Mesenchymal stem cell (in vitro differentiated cells and primary cell): ENCODE data around the gene GIGYF2.
A peak's percentile ranks its signal among the peaks of the same experiment; 100 is the strongest.

Experiments used
- DNase-seq: peaks from one replicate; pipeline ENCODE4 v3.0.0-alpha.2; 2013
- H2AFZ ChIP-seq: one replicate; pipeline ENCODE4 v1.6.1; 2013; ENCODE audit warnings: low read depth, mild to moderate bottlenecking, control low read depth, inconsistent platforms, low read length, moderate library complexity
- H2AK5ac ChIP-seq: 2 replicates; pipeline ENCODE4 v1.6.1; 2013; ENCODE audit warnings: low read length, moderate library complexity, mild to moderate bottlenecking, inconsistent platforms; ENCODE audit not compliant: severe bottlenecking
- H2BK120ac ChIP-seq: one replicate; pipeline ENCODE4 v1.6.1; 2013; ENCODE audit warnings: low read depth, mild to moderate bottlenecking, inconsistent platforms, low read length, moderate library complexity
- H2BK12ac ChIP-seq, 2 experiments: one replicate each; pipeline ENCODE4 v1.6.1; 2013; ENCODE audit warnings: inconsistent platforms in 2 of 2, low read length in 2 of 2, mild to moderate bottlenecking in 2 of 2, moderate library complexity in 2 of 2, control low read depth in 1 of 2
- H2BK15ac ChIP-seq: one replicate; pipeline ENCODE4 v1.6.1; 2013; ENCODE audit warnings: mild to moderate bottlenecking, low read depth, inconsistent platforms; ENCODE audit not compliant: poor library complexity, severe bottlenecking
- H2BK5ac ChIP-seq: 2 replicates; pipeline ENCODE4 v1.6.1; 2013; ENCODE audit warnings: low read depth, mild to moderate bottlenecking, low read length, control low read depth, inconsistent platforms; ENCODE audit not compliant: poor library complexity, severe bottlenecking
- H3K14ac ChIP-seq, 2 experiments: one replicate each; pipeline ENCODE4 v1.6.1; 2013; ENCODE audit warnings: inconsistent platforms in 2 of 2, low read length in 2 of 2, control low read depth in 1 of 2, mild to moderate bottlenecking in 1 of 2, moderate library complexity in 1 of 2
- H3K18ac ChIP-seq, 2 experiments: one replicate each; pipeline ENCODE4 v1.6.1; 2013; ENCODE audit warnings: inconsistent platforms in 2 of 2, low read length in 2 of 2, control low read depth in 1 of 2, low read depth in 1 of 2, mild to moderate bottlenecking in 1 of 2
- H3K23ac ChIP-seq, 2 experiments: one replicate each; pipeline ENCODE4 v1.6.1; 2013; ENCODE audit warnings: inconsistent platforms in 2 of 2, low read length in 2 of 2, mild to moderate bottlenecking in 2 of 2, moderate library complexity in 2 of 2, control low read depth in 1 of 2
- H3K27ac ChIP-seq: 2 replicates; pipeline ENCODE4 v1.5.1; 2013; ENCODE audit warnings: mild to moderate bottlenecking, moderate library complexity, low read length, control low read depth, inconsistent platforms; ENCODE audit not compliant: poor library complexity, severe bottlenecking
- H3K27me3 ChIP-seq, 2 experiments: 2 replicates each; pipeline versions ENCODE4 v1.6.1 to v1.7.0; 2013; ENCODE audit warnings: low read length in 2 of 2, mild to moderate bottlenecking in 2 of 2, moderate library complexity in 2 of 2, control low read depth in 1 of 2, inconsistent platforms in 1 of 2; ENCODE audit not compliant: control insufficient read depth in 1 of 2, insufficient read depth in 1 of 2
- H3K36me3 ChIP-seq, 2 experiments: 2 replicates each; pipeline versions ENCODE4 v1.6.1 to v1.7.0; 2013; ENCODE audit warnings: low read length in 2 of 2, control low read depth in 1 of 2, inconsistent platforms in 1 of 2, low read depth in 1 of 2, mild to moderate bottlenecking in 1 of 2; ENCODE audit not compliant: insufficient read depth in 2 of 2, control insufficient read depth in 1 of 2
- H3K4ac ChIP-seq, 2 experiments: one replicate each; pipeline ENCODE4 v1.6.1; 2013; ENCODE audit warnings: inconsistent platforms in 2 of 2, low read length in 2 of 2, mild to moderate bottlenecking in 2 of 2, moderate library complexity in 2 of 2, control low read depth in 1 of 2, low read depth in 1 of 2
- H3K4me1 ChIP-seq: 2 replicates; pipeline ENCODE4 v1.6.1; 2013; ENCODE audit warnings: low read depth, low read length, control low read depth; ENCODE audit not compliant: control insufficient read depth, insufficient read depth
- H3K4me2 ChIP-seq: 2 replicates; pipeline ENCODE4 v1.6.1; 2013; ENCODE audit warnings: low read length, mild to moderate bottlenecking, inconsistent platforms; ENCODE audit not compliant: poor library complexity, severe bottlenecking
- H3K4me3 ChIP-seq, 2 experiments: 2 replicates each; pipeline versions ENCODE4 v1.5.1 to v1.7.0; 2013; ENCODE audit warnings: low read length in 2 of 2, mild to moderate bottlenecking in 2 of 2, control low read depth in 1 of 2, low read depth in 1 of 2; ENCODE audit not compliant: insufficient read depth in 1 of 2
- H3K79me1 ChIP-seq: replicated peaks from 2 replicates; pipeline ENCODE4 v1.6.1; 2013; ENCODE audit warnings: mild to moderate bottlenecking, control low read depth, low read length, inconsistent platforms; ENCODE audit not compliant: poor library complexity, severe bottlenecking
- H3K9ac ChIP-seq: 2 replicates; pipeline ENCODE4 v1.7.0; 2013; ENCODE audit warnings: mild to moderate bottlenecking, low read length, moderate library complexity
- H3K9me3 ChIP-seq: 2 replicates; pipeline ENCODE4 v1.7.0; 2013; ENCODE audit warnings: mild to moderate bottlenecking, low read length; ENCODE audit not compliant: control insufficient read depth
- H4K8ac ChIP-seq: one replicate; pipeline ENCODE4 v1.6.1; 2013; ENCODE audit warnings: inconsistent platforms, mild to moderate bottlenecking, low read length, moderate library complexity
- H4K91ac ChIP-seq: one replicate; pipeline ENCODE4 v1.6.1; 2013; ENCODE audit warnings: mild to moderate bottlenecking, low read length, inconsistent platforms
- WGBS: methylation state at CpG from one replicate; pipeline ENCODE4 v1.1.7; 2013; ENCODE audit warnings: mixed read lengths; 5-methylcytosine and 5-hydroxymethylcytosine counted together

Gene GIGYF2

GRCh38 chr2:232771870-232772269 lies 74.7 kb downstream of the GIGYF2 start:
- no peak overlapping the region for H2BK5ac ChIP-seq
- H2AFZ ChIP-seq, result no peak overlapping the region
- H3K4ac ChIP-seq, result no peak overlapping the region
- H4K91ac ChIP-seq, result no peak overlapping the region
- H2BK12ac ChIP-seq, result no peak overlapping the region
- H4K8ac ChIP-seq, result no peak overlapping the region
- no peaks in the 10 kb centered on the region for H3K27me3 ChIP-seq
- no peak overlapping the region for H2BK120ac ChIP-seq
- peaks cover 17% of the 10 kb centered on the region for H3K79me1 ChIP-seq
- H3K9me3 ChIP-seq, result no peaks in the 10 kb centered on the region
- 100% methylated on average over 1 of the region's 1 CpG for WGBS
- no peak overlapping the region for H3K4me2 ChIP-seq
- H3K36me3 ChIP-seq, result peaks cover 3 to 82% of the 10 kb centered on the region in 2 experiments
- H3K23ac ChIP-seq, result no peak overlapping the region
- no peak overlapping the region for H3K9ac ChIP-seq
- H3K18ac ChIP-seq, result no peak overlapping the region
- H2AK5ac ChIP-seq, result no peak overlapping the region
- no peak overlapping the region for H2BK15ac ChIP-seq
- no peak overlapping the region for H3K4me3 ChIP-seq
- H3K14ac ChIP-seq, result no peak overlapping the region
- DNase-seq, result no peak
- H3K4me1 ChIP-seq, result no peaks in the 10 kb centered on the region
- no peak overlapping the region for H3K27ac ChIP-seq

GRCh38 chr2:232772531-232772930 lies 75.4 kb downstream of the GIGYF2 start:
- Histone ChIP-seq H3K18ac (no peak overlapping the region), H4K91ac (no peak overlapping the region), H3K23ac (no peak overlapping the region), H4K8ac (no peak overlapping the region), H3K79me1 (peaks cover 17% of the 10 kb centered on the region), H2BK5ac (no peak overlapping the region), H3K27ac (no peak overlapping the region), H2BK120ac (no peak overlapping the region), H3K9ac (no peak overlapping the region), H3K36me3 (peaks cover 3 to 80% of the 10 kb centered on the region in 2 experiments), H2AFZ (no peak overlapping the region), H3K27me3 (no peaks in the 10 kb centered on the region), H3K14ac (no peak overlapping the region), H3K4ac (no peak overlapping the region), H2AK5ac (no peak overlapping the region), H3K9me3 (no peaks in the 10 kb centered on the region), H3K4me3 (no peak overlapping the region), H2BK12ac (no peak overlapping the region), H3K4me1 (no peaks in the 10 kb centered on the region), H3K4me2 (no peak overlapping the region), H2BK15ac (no peak overlapping the region)
- no peak for DNase-seq
- WGBS, result 91% methylated on average over 2 of the region's 2 CpGs

GRCh38 chr2:232773815-232774214 lies 76.7 kb downstream of the GIGYF2 start:
- no peak overlapping the region for H2BK15ac ChIP-seq
- no peak overlapping the region for H3K14ac ChIP-seq
- no peak overlapping the region for H3K9ac ChIP-seq
- no peak overlapping the region for H4K8ac ChIP-seq
- H3K4ac ChIP-seq, result no peak overlapping the region
- 95% methylated on average over 6 of the region's 9 CpGs for WGBS
- H3K4me1 ChIP-seq, result no peaks in the 10 kb centered on the region
- no peak overlapping the region for H2AFZ ChIP-seq
- no peak for DNase-seq
- no peak overlapping the region for H2AK5ac ChIP-seq
- H3K18ac ChIP-seq, result no peak overlapping the region
- H3K4me3 ChIP-seq, result no peak overlapping the region
- no peak overlapping the region for H4K91ac ChIP-seq
- no peaks in the 10 kb centered on the region for H3K27me3 ChIP-seq
- H3K23ac ChIP-seq, result no peak overlapping the region
- H3K4me2 ChIP-seq, result no peak overlapping the region
- H3K79me1 ChIP-seq, result peaks cover 16% of the 10 kb centered on the region
- H3K9me3 ChIP-seq, result no peaks in the 10 kb centered on the region
- H2BK120ac ChIP-seq, result no peak overlapping the region
- H2BK12ac ChIP-seq, result no peak overlapping the region
- H3K36me3 ChIP-seq, result peaks cover 3 to 80% of the 10 kb centered on the region in 2 experiments
- H2BK5ac ChIP-seq, result no peak overlapping the region
- no peak overlapping the region for H3K27ac ChIP-seq

- H3K23ac ChIP-seq, result no peak within 1 kb of the TSS
- peaks cover 15% of the 10 kb centered on the region for H3K79me1 ChIP-seq
- H2AFZ ChIP-seq, result no peak within 1 kb of the TSS
- H3K27me3 ChIP-seq, result no peaks in the 10 kb centered on the region
- H4K8ac ChIP-seq, result no peak within 1 kb of the TSS
- H3K27ac ChIP-seq, result no peak within 1 kb of the TSS
- no CpG with 5 or more reads among the region's 1 CpG for WGBS
- H3K9me3 ChIP-seq, result no peaks in the 10 kb centered on the region
- no peak within 1 kb of the TSS for H2BK15ac ChIP-seq
- no peak within 1 kb of the TSS for H3K18ac ChIP-seq
- no peak within 1 kb of the TSS for H2BK120ac ChIP-seq
- no peak within 1 kb of the TSS for H2BK12ac ChIP-seq
- no peak within 1 kb of the TSS for H3K4ac ChIP-seq
- H4K91ac ChIP-seq, result no peak within 1 kb of the TSS
- H3K14ac ChIP-seq, result no peak within 1 kb of the TSS
- H3K4me2 ChIP-seq, result no peak within 1 kb of the TSS
- peaks cover 0 to 80% of the 10 kb centered on the region in 2 experiments for H3K36me3 ChIP-seq
- no peak within 1 kb of the TSS for H2AK5ac ChIP-seq
- H2BK5ac ChIP-seq, result no peak within 1 kb of the TSS
- peak; percentile 11 for DNase-seq
- H3K4me3 ChIP-seq, result no peak within 1 kb of the TSS
- no peak within 1 kb of the TSS for H3K9ac ChIP-seq
- H3K4me1 ChIP-seq, result peaks cover 2% of the 10 kb centered on the region
These were observed 79.3 kb downstream of the GIGYF2 start, which contains the start of gene KCNJ13 for GRCh38 chr2:232776435-232776834. TSS of gene KCNJ13 (minus strand) at chr2:232776565. CDS start at chr2:232771362, 5,203 bp downstream.
